ENCODE data around the gene PPM1J. TPM values are rescaled to one million over a fixed set of nuclear protein-coding genes. Genes with fewer than 3 reads are reported as not detected.

The PPM1J gene
- total and polyA plus RNA-seq, 9 of the 15 experiments (the other 6 are each of a cell fraction or from before 2014, with no cell fraction given): 0.25 to 10.5 (median 4.2) TPM

DNA sequence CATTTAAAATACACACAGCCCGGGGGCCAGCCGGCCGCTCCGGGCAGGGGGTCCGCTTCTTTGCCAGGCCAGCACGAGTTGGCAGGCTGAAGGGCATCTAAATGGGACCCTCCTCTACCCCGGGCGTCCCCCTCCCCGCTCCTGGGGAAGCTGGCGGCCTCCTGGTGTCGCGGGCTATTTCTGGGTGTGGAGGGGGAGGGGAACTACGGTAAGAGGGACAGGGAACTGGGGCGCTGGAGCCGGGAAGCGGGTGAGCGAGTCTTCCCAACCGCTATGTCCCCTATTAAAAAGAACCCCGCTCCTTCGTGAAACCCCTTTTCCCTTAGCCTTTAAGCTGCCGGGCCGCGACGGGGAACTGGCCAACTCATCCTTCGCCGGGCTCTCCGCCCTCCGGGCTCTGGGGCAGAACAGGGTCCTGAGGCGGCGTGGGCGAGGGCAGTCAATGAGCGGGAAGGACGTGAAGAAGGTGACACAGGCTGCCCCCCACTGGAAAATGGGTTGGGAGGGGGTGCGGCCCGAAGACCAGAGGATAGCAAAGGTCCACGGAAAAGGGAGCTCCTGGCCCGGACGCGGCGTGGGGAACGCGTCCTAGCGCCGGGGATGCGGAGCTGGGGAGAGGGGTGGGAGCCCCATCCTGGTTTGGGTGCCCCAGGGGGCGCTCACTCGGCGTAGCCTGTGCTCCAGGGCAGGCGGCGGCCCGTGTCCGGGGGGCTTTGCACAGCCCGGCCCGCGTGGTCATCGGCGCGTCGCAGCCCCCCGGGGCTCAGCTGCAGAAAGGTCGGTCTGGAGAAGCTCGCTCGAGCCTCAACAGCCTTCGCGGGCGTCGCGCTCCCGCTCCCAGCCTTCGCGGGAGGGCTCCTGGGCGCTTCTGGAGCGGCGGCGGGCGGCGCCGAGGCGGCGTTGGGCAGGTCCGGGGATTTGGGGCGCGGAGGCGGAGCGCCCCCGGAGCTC lies 544 bp downstream of the PPM1J start:
- BruUV-seq (replicated peaks): no TSS peak
- peak; percentile 43 to 65 (median 48) for DNase-seq (ENCODE audit: extremely low read depth in 1 of 4, low spot score in 3 of 4)
- peak; percentile 33 for ATAC-seq
- peak overlapping the region; percentile 50 to 91 for H3K9ac ChIP-seq (ENCODE audit: insufficient read depth in 1 of 2, low read depth in 2 of 2, low read length in 2 of 2)
- peaks cover 3 to 7% of the 10 kb centered on the region in 2 experiments; a peak in 3 of 5 replicates for H3K27me3 ChIP-seq (ENCODE audit: control insufficient read depth in 2 of 2, insufficient read depth in 2 of 2, low read length in 2 of 2)
- peaks cover 17 to 37% of the 10 kb centered on the region in 2 experiments; a peak in 4 of 5 replicates for H3K4me1 ChIP-seq (replicated peaks in 1 of 2; ENCODE audit: control insufficient read depth in 2 of 2, insufficient read depth in 2 of 2, low read length in 2 of 2)
- H2AFZ ChIP-seq (ENCODE audit: low read depth, low read length): peak overlapping the region; percentile 85
- no peak overlapping the region for H3K27ac ChIP-seq (ENCODE audit: extremely low read depth, low read depth, low read length)
- H3K9me1 ChIP-seq (ENCODE audit: control insufficient read depth, insufficient read depth, low read length): no peaks in the 10 kb centered on the region
- no peaks in the 10 kb centered on the region for H3K9me3 ChIP-seq (replicated peaks; ENCODE audit: control insufficient read depth, insufficient read depth, low read depth, low read length)
- ChIA-PET CTCF (ENCODE audit: low intra/inter-chr PET ratio) (interaction anchor here (3.2 to 5.1 kb wide), 2 partner anchors 89 to 358 kb away, joined by 20 to 109 read pairs; partner anchors contain the start of gene LRIG2), POLR2A (interaction anchor here (0.5 to 2.5 kb wide), 15 partner anchors 11 to 414 kb away, joined by 3 to 15 read pairs (median 4); partner anchors contain the start of gene LRIG2)
- intact Hi-C loops (cut with micrococcal nuclease) (loop anchor here (2.0 to 10.0 kb wide), 4 partner anchors 243 to 963 kb away; partner anchors contain the start of genes LRIG2 and SLC16A1), in situ Hi-C loops (cut with MboI) (loop anchor here (5.0 kb wide), 2 partner anchors 93 to 328 kb away; no protein-coding TSS in a partner anchor)
- H3K36me3 ChIP-seq (ENCODE audit: control insufficient read depth, insufficient read depth, low read length): no peaks in the 10 kb centered on the region
- no peaks in the 10 kb centered on the region for H4K20me1 ChIP-seq (replicated peaks; ENCODE audit: control insufficient read depth, insufficient read depth, low read length)
- H3K4me2 ChIP-seq (ENCODE audit: insufficient read depth, low read length): peak overlapping the region; percentile 85
- no peaks in the 10 kb centered on the region for H3K79me2 ChIP-seq (ENCODE audit: control insufficient read depth, insufficient read depth, low read length)
- no peak for FAIRE-seq
- WGBS (ENCODE audit: insufficient coverage, low coverage, missing lambda C conversion rate): 2% methylated on average over 65 of the region's 86 CpGs
- H3K4me3 ChIP-seq: peak overlapping the region; percentile 59
- TF ChIP-seq CCNT2 (IDR thresholded peaks at IDR 0.05; ENCODE audit: borderline replicate concordance, extremely low read depth, insufficient read length, low read depth, low read length): peak; percentile 57
- no peak for TF ChIP-seq NFXL1 (CRISPR knock-in tag; IDR thresholded peaks at IDR 0.05)
- no peak for TF ChIP-seq ZNF717 (CRISPR knock-in tag; IDR thresholded peaks at IDR 0.05)
- TF ChIP-seq PTTG1 (tag; IDR thresholded peaks at IDR 0.05; ENCODE audit: low read depth): no peak
- TF ChIP-seq SMARCA5 (IDR thresholded peaks at IDR 0.05): no peak
- TF ChIP-seq TAF9B (IDR thresholded peaks at IDR 0.05; ENCODE audit: partially characterized antibody): no peak
- no peak for TF ChIP-seq SRSF9 (IDR thresholded peaks at IDR 0.05; ENCODE audit: borderline replicate concordance, low read depth, low read length)
- TF ChIP-seq ZNF274 (IDR thresholded peaks at IDR 0.05; ENCODE audit: borderline replicate concordance, low read depth, low read length): no peak
- TF ChIP-seq ZNF561 (CRISPR knock-in tag; conservative IDR thresholded peaks at IDR 0.05): no peak
- no peak for TF ChIP-seq MLLT1 (IDR thresholded peaks at IDR 0.05)
